GM10266 (cell line): Measurements from ENCODE around the gene HCRTR1.

Source experiments
- DNase-seq: peaks from one replicate; pipeline ENCODE4 v3.0.0; 2012; ENCODE audit errors: extremely low spot score
- TF ChIP-seq, protein P1 (sequence below): IDR thresholded peaks from 2 replicates; pipeline ENCODE4 v1.5.1; 2012; ENCODE audit warnings: mild to moderate bottlenecking, low read depth; ENCODE audit not compliant: control insufficient read depth, insufficient read depth; ENCODE audit errors: missing control alignments

Gene HCRTR1

DNA sequence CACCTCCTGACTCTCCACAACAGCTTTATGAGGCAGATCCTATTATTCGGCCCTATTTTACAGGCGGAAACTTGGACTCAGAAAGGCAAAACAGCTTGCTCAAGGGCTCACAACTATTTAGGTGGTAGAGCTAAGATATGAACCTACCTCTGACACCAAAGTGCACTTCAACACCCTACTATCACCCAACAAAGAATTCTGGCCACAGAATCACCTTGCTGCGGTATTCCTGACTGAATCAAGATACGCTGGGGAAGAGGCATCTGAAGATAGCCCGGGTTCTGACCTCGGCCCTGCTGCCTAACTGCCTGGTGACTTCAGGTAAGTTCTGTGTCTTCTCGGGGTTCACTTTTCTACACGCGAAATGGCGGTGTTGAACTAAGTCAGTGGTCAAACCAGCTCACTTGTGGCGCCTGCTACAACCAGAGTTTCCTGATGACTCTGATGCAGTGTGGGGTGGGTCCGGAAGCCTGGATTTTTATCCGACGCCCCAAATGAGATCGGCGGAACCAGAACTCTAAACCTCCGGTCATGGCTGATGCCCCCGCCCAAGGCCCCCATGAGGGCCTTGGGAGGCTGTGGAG, 26.6 kb downstream of the HCRTR1 start:
- TF ChIP-seq, protein P1, sequence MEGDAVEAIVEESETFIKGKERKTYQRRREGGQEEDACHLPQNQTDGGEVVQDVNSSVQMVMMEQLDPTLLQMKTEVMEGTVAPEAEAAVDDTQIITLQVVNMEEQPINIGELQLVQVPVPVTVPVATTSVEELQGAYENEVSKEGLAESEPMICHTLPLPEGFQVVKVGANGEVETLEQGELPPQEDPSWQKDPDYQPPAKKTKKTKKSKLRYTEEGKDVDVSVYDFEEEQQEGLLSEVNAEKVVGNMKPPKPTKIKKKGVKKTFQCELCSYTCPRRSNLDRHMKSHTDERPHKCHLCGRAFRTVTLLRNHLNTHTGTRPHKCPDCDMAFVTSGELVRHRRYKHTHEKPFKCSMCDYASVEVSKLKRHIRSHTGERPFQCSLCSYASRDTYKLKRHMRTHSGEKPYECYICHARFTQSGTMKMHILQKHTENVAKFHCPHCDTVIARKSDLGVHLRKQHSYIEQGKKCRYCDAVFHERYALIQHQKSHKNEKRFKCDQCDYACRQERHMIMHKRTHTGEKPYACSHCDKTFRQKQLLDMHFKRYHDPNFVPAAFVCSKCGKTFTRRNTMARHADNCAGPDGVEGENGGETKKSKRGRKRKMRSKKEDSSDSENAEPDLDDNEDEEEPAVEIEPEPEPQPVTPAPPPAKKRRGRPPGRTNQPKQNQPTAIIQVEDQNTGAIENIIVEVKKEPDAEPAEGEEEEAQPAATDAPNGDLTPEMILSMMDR, result no peak
- no peak for DNase-seq

DNA sequence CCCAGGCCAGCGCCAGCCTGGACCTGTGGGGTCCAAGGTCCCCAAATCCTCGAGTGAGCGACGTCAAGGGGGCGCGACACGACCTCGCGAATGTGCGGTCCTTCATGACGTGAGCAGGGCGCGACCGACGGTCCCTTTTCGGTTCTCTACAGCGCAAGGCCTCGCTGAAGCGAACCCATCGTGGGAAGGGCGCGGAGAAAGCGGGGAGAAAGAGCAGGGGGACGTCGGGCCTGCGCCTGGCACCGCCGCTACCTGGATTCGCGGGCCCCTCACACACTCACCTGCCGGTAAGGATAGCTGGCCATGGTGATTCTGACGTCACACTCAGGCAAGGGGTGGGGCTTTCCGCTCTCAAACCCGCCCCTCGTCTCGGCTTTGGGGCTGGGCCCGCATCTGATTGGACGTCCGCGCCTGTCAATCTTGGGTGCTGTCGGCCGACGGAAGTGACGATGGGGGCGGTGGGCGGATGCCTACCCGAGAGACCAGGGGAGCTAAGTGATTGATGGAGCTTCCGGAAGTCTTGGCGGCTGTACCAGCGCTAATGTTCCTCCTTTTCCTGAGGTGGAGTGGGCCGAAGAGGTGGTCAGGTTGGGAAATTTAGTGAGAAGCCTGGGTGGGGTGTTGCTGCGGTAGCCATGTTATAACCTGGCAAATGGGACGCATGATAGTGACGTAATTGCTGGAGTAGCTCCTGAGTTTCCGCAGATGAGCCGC, 27.2 kb downstream of the HCRTR1 start, which contains the start of gene PEF1:
TSS of gene PEF1 (minus strand) at position 317 of the 714 bp plus-strand sequence. CDS start at position 305, 12 bp downstream.
- peak; percentile 97 for DNase-seq
- TF ChIP-seq, protein P1, result no peak

DNA sequence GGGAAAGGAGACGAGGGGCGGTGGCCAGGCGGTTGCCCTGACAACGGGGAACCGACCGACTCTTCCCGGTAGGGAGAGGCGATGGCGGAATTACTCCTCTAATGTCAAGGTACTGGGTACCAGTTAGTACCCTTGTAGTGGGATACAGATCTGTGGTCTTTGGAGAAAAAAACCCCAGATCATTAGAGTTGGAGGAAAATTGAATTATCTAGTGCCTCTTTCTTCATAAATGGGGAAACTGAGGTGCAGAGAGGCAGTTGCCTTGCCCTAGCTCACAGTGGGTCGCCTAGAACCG, 27.7 kb downstream of the HCRTR1 start:
- TF ChIP-seq, protein P1, result no peak
- DNase-seq, result no peak

DNA sequence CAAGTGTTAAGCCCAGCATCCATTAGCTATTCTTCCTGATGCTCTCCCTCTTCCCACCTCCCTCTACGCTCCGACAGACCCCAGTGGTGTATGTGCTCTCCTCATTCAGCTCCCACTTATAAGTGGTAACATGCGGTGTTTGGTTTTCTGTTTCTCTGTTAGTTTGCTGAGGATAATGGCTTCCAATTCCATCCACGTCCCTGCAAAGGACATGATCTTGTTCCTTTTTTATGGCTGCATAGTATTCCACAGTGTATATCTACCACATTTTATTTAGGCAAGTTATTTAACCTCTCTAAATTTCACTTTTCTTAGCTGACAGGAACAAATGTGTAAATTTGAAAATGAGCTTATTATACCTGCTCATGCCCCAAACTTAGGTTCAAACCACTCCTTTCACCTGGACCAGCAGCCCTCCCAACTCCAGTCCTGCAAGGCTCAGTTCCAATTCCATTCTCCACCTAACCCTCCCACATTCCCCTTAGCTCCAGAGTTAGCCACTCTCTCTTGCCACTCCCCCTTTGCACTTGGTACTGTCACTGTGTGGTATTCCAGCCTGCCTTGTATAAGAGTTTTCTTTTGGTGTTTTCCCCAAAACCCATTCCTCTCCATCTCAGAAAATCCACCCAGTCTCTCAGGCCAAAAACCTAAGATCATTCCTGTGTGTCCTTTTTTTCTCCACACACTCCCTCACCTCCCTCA, 28.9 kb downstream of the HCRTR1 start:
- DNase-seq, result no peak
- TF ChIP-seq, protein P1, result no peak

DNA sequence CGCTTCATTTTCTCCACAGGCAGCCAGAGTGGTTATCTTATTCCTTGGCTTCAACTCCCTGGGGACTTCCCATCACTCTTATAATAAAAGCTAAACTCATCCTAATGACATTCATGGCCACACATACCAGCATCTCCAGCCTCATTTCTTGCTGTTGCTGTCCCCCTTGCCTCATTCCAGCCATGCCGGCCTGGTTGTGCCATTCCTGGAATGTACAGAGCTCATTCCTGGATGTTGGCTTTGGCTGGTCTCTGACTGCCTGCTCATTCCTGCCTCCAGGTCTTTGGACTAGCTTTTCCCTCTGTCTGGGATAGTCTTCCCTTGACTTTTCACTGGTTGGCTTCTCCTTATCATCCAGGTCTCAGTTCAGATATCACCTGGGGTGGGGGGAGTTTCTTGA, 29.6 kb downstream of the HCRTR1 start:
- DNase-seq, result no peak
- TF ChIP-seq, protein P1, result no peak

DNA sequence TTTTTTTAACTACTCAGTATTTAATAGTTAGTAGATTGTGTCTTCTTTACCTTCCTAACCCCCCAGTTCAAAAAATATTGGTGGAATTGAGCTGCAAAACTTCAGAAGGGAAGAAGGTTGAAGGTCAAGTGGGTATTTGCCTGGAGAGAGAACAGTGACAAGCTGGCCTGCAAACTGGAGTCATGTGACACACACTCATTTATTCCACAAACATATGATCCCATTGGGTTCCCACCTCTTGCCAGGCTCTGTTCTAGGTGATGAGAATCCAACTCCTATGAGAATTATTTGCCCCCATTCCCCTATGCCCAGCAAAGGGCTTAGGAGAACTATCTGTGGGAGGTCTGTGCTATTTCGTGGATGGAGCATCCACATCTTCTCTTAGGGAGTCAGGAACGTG, 30.7 kb downstream of the HCRTR1 start:
- TF ChIP-seq, protein P1, result no peak
- no peak for DNase-seq
